HG02870 (cell line): ENCODE measurements around the gene MAB21L3.

Experiments used
- ATAC-seq: cut with Tn5 transposase; IDR thresholded peaks from one replicate; pipeline ENCODE4 v1.9.1; 2021; ENCODE audit warnings: mild to moderate bottlenecking, moderate library complexity; ENCODE audit not compliant: unreplicated experiment

The MAB21L3 gene

GRCh38 chr1:116163533-116163932 lies 52.3 kb downstream of the MAB21L3 start:
- no peak for ATAC-seq

- ATAC-seq = no peak
Measured at GRCh38 chr1:116164150-116164549, 53.0 kb downstream of the MAB21L3 start.

GRCh38 chr1:116164604-116165368 lies 53.6 kb downstream of the MAB21L3 start:
- no peak for ATAC-seq

- ATAC-seq = no peak
Measured at GRCh38 chr1:116165572-116165971, 54.4 kb downstream of the MAB21L3 start.

- ATAC-seq = no peak
Measured at GRCh38 chr1:116166011-116166571, 54.9 kb downstream of the MAB21L3 start.

- no peak for ATAC-seq
Measured at GRCh38 chr1:116166655-116167054, 55.5 kb downstream of the MAB21L3 start.

GRCh38 chr1:116167625-116168276 lies 56.6 kb downstream of the MAB21L3 start:
- ATAC-seq = no peak

GRCh38 chr1:116168277-116169032 lies 57.3 kb downstream of the MAB21L3 start:
- ATAC-seq = peak; percentile 82

GRCh38 chr1:116169898-116170297 lies 58.7 kb downstream of the MAB21L3 start:
- ATAC-seq = no peak

GRCh38 chr1:116170721-116171589 lies 59.8 kb downstream of the MAB21L3 start:
- ATAC-seq = no peak

- ATAC-seq = no peak
Measured at GRCh38 chr1:116172666-116173065, 61.5 kb downstream of the MAB21L3 start.

- ATAC-seq = no peak
Measured at GRCh38 chr1:116175611-116176010, 64.4 kb downstream of the MAB21L3 start.

- no peak for ATAC-seq
Measured at GRCh38 chr1:116176306-116176789, 65.1 kb downstream of the MAB21L3 start.

GRCh38 chr1:116177861-116178260 lies 66.7 kb downstream of the MAB21L3 start:
- ATAC-seq = no peak

GRCh38 chr1:116178837-116179236 lies 67.6 kb downstream of the MAB21L3 start:
- no peak for ATAC-seq

GRCh38 chr1:116179419-116179818 lies 68.2 kb downstream of the MAB21L3 start:
- no peak for ATAC-seq

GRCh38 chr1:116179964-116180363 lies 68.8 kb downstream of the MAB21L3 start:
- no peak for ATAC-seq

- ATAC-seq = no peak
Measured at GRCh38 chr1:116182019-116182714, 71.0 kb downstream of the MAB21L3 start.
